Left forelimb (tissue), 1 donor: ENCODE results near the gene NBEAL2.

ENCODE experiments used
- DNase-seq: peaks from one replicate; pipeline ENCODE4 v3.0.0-alpha.2; 2018; ENCODE audit warnings: low spot score

Gene NBEAL2

GRCh38 chr3:46986782-46987310, 7.4 kb downstream of the NBEAL2 start:
- no peak for DNase-seq

DNA sequence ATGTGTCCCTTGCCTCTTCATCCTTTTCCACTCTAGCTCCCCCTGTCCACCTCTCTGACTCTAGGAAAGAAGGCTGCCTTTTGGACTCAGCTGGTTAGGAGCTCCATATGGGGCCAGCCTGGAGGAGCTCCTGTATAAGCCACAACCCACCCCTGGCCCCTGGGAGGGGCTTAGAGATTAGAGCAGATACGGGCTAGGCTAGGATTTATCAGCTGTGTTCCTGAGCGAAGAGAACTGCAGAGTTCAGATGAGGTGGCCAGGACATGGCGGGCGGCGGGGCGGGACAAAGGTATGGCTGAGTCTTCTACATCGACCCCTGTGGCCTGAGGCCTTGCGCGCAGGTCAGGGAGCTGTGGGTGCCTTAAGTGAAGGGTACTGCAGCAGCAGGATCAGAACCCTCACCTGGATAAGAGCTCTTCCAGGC, 7.9 kb downstream of the NBEAL2 start:
- DNase-seq: no peak

DNA sequence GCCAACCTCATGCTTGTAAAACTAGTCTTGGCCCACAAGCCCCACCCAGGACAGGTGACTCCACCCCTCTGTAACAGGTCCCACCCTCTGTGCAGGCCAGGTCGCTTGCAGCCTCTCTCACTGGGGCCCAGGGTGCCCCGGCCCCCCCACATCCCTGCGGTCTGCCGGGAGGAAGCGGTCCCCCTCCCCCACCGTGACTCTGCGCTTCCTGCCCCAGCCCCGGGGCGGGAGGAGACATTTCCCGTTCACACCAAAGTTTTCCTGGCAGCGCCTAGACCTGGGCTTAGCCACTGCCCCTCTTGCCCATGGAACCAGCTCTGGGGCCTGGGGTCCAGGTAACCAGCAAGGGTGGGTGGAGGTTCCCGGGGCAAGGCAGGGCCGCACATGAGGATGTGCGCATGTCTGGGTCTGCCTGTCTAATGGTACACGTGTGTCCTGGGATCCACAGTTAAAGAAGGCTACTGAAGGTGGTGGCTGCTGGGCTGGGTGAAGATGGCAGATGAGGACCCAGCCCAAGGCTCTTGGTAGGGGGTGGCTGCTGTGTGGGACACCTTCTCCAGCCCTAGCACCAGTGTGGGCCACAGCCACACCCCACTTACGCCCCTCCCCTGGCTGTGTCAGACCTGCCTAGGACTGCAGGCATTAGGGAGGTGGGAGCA, 8.4 kb downstream of the NBEAL2 start:
- DNase-seq: no peak

DNA sequence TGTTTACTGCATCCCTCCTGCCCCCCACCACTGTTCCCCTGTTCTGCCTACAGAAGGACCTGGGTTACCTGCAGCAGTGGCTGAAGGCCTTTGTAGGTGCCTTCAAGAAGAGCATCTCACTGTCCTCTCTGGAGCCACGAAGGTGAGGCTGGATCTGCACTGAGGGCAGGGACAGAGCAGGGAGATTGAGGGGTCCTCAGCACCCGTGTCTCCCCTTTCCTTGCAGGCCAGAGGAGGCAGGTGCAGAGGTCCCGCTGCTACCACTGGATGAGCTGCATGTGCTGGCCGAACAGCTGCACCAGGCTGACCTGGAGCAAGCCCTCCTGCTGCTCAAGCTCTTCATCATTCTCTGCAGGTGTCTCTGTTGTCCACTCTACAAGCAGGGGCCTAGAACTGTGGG, 9.2 kb downstream of the NBEAL2 start:
- no peak for DNase-seq

- DNase-seq: no peak
These were observed 9.8 kb downstream of the NBEAL2 start for GRCh38 chr3:46989146-46989810.

DNA sequence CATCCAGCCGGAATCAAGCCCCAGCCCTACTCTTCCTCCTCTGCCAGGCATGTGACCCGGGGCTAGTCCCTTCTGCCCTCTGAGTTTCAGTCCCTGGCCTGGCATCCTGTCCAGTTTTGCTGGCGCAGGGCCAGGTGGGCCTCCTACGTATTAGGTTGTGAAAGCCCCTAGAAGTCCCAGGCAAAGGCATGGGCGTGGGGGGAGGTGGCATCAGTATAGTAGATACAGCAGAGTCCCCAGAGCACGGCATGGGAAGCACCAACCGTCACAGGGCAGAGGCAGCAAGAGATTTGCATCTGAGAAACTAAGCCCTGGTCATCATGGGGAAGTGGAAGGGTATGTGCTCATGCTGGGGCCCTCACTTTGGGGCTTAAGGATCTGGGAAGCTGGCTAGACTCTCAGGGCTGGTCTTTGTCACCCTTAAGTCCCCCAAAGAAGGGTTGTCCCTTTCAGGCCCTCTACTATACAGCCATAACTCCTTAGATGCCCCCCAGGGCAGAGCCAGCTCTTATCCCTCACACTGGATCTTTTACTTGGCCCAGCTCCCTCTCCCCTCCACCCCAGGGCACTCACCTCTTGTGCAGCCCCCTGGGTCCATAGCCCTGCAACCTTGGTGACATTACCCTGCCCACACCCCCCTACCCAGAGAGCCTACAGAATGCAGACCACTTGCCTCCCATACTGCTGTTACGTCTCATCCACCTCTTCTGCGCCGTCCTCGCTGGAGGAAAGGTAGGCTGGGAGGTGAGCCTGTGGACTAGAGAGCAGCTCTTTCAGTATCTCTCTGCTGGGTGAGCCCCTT, 11.3 kb downstream of the NBEAL2 start:
- no peak for DNase-seq

GRCh38 chr3:46991406-46992165, 12.1 kb downstream of the NBEAL2 start:
- DNase-seq: no peak

- DNase-seq: no peak
These were observed 12.8 kb downstream of the NBEAL2 start for GRCh38 chr3:46992231-46992630.

DNA sequence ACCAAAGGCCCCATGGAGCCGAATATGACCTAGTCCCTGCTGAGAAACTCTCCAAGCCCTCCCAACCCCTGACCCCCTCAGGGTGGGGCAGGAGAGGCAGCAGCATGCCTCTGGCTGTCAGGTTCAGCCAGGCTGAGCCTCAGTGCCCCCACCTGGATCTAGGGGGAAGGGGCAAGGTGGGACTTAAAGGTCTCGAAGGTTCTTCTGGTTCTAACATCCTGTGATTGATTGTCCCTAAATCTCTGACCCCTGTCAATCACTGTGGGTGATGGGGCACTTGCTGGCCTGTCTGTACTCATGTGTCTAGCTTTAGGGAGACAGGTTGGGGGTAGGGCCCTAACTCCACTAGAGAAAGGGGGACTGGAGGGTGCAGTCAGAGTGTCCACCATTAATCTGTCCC, 13.8 kb downstream of the NBEAL2 start:
- DNase-seq: no peak

DNA sequence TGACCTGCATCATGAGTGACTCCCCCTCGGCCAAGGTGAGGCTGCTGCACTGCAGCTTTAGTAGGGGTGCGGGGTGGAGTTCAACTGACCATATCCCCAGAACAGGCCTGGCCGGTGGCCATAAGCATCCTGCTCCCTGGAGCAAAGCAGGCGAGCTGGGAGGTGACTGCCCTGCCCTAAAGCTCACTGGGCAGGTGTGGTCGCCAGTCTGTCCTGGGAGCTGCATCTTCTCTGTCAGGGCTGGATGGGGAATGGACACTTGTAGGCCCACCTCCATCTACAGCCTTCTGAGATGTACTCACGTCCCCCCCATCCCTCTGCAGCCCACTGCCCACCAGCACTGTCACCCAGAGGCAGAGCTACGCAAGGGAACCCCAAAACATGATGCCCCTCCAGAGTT, 14.5 kb downstream of the NBEAL2 start:
- no peak for DNase-seq

DNA sequence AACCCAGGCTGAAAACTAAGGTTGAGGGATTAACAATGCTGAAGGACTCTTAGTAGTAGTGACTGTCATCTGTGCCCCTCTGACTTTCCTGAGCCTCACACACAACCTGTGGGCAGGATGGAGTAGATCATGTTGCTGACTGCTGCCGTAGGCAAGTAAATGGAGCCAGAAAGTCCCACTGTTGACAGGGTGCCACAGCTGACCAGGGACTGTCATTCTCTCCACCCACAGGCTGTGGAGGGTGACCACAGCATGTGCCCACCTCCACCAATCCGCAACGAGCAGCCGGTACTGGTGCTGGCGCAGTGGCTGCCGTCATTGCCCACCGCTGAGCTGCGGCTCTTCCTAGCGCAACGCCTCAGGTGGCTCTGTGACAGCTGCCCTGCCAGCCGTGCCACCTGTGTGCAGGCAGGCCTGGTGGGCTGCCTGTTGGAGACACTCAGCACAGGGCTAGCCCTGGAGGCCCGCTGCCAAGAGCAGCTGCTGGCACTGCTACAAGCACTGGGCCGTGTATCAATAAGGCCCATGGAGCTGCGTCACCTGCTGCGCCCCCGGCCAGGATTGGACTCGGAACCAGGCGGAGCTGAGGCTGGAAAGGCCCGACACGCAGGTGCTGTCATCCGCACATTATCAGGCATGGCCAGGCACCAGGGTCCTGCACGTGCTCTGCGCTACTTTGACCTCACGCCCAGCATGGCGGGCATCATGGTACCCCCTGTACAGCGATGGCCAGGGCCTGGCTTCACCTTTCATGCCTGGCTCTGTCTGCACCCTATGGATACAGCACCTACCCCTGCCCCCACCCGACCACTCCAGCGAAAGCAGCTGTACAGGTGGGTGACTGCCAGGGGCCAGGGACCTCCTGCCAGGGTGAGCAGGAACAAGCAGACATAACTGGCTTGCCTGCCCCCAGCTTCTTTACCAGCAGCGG, 15.6 kb downstream of the NBEAL2 start:
- no peak for DNase-seq

- DNase-seq: no peak
These were observed 16.6 kb downstream of the NBEAL2 start for GRCh38 chr3:46995901-46996562.

DNA sequence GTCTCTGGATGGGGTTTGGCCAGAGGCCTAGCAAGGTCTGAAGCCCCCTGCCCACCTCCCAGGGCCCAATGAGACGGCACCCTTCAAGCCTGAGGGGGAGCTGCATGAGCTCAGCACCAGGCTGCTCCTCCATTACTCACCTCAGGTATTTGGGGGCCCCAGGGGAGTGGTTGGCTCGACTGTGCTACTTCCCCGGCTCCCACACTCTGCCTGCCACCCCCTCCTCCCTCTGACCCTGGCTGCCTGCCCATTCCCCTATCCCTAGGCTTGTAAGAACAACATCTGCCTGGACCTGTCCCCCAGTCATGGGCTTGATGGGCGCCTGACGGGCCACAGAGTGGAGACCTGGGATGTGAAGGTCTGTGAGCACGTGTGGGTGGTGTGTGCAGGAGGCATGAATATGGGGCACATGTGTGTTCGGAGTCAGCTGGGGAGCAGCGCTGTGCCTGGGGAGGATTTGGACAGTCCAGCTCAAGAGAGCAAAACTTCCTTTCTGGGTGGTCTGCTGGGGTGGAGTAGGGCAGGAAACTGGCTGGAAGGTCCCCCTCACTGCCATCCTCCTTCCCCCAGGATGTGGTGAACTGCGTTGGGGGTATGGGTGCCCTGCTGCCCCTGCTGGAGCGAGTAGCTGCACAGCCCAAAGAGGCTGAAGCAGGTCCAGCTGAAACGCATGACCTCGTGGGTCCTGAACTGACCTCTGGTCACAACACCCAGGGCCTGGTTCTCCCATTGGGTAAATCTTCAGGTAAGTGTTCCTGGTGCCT, 17.4 kb downstream of the NBEAL2 start:
- DNase-seq: no peak

DNA sequence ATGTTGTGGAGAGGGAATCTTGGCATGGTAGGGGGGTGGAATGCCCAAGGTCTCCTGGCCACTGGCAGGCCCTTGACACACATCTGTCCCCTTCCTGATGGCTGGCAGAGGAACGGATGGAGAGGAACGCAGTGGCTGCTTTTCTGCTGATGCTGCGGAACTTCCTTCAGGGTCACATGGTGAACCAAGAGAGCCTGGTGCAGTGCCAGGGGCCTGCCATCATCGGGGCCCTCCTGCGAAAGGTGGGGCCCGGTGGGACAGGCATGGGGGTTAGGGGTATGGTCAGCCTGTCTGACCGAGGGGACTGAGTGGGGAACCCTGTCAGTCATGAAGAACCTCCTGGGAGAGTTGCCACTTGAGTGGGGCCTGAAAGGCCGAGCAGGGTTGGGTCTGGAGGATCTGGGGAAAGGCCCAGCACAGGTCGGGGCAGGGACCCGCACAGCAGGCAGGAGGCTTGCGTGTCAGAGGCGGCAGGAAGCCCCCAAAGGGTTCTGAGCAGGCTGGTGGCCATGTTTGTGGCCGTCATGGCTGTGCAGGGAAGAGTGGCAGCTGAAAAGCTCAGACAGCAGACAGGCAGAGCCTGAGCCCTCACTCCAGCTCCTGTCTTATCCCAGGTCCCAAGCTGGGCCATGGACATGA, 18.1 kb downstream of the NBEAL2 start:
- no peak for DNase-seq

- DNase-seq: no peak
These were observed 18.8 kb downstream of the NBEAL2 start for GRCh38 chr3:46998121-46998851.

DNA sequence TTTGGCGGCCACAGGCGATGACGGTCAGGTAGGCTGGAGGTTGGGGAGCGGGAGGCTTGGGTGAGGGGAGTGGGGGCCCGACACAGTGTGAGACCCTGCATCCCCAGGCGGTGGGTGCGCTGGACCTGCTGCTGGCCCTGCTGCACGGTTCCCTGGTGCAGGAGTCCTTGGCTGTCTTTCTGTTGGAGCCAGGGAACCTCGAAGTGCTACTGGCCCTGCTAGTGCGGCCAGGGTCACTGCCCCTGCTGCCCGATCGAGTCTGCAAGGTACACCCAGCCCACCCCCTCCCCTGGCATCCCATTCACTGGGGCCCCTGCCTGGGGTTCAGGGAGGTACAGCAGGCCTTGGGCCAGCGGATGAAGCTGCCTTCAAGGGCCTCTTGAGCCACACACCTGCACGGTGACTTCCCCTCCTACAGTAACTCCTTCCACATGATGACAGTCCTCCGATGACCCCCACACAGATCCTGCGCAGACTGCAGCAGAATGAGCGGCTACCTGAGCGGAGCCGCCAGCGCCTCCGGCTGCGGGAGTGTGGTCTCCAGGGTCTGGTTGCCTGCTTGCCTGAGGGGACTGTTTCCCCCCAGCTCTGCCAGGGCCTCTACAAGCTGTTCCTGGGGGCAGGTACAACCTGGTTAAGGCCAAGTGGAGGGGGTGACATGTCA, 19.5 kb downstream of the NBEAL2 start:
- DNase-seq: no peak

DNA sequence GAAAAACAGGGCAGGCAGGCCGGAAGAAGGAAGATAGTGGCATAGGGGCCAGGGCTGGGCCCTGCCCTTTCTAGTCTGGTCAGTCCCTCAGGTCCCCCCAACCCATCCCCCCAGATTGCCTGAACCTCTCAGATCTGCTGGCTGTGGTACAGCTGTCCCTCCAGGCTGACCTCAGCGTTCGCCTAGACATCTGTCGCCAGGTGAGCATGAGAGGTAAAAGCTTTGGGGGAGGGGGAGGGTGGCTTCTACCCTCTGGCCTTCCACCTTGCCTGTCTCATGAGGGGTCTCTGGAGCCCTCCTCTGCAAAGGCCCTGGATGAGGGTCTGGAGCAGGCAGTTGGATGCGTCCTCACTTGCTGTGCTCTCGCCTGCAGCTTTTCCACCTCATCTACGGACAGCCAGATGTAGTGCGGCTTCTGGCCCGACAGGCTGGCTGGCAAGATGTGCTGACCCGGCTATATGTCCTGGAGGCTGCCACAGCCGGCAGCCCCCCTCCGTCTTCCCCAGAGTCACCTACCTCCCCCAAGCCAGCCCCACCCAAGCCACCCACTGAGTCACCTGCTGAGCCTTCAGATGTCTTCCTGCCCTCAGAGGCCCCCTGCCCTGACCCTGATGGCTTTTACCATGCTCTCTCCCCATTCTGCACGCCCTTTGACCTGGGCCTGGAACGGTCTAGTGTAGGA, 20.2 kb downstream of the NBEAL2 start:
- no peak for DNase-seq
